Hematopoietic multipotent progenitor cell treated with erythropoietin and hydrocortisone succinate and interleukin-3 and kit ligand, for 15 days (in vitro differentiated cells): ENCODE measurements around the gene CPD.
"Not testable (repeated sequence)": the region's sequence is repeated elsewhere in the genome, so short reads cannot be mapped to it uniquely, and the experiment has no call there.

Source experiments
- DNase-seq: peaks from one replicate; pipeline ENCODE4 v3.0.0-alpha.2; 2015; ENCODE audit warnings: low spot score

The CPD gene

GRCh38 chr17:30378825-30379302 lies at the start of gene CPD:
Gene CPD, plus strand, starts transcription at chr17:30378927. Its CDS starts 54 bp downstream, at chr17:30378981.
- peak; percentile 96 for DNase-seq

- DNase-seq, result no peak
These were observed 46.6 kb upstream of the CPD start for GRCh38 chr17:30332057-30332542.

- no peak for DNase-seq
These were observed 45.0 kb upstream of the CPD start, which contains the start of gene TMIGD1 for GRCh38 chr17:30333503-30334360. Gene TMIGD1, minus strand, starts transcription at chr17:30334057. Its CDS starts 1,924 bp downstream, at chr17:30332133.

GRCh38 chr17:30334421-30334820 lies 44.3 kb upstream of the CPD start:
- no peak for DNase-seq

- peak; percentile 67 for DNase-seq
These were observed 42.2 kb upstream of the CPD start for GRCh38 chr17:30336369-30337171.

- no peak for DNase-seq
These were observed 41.2 kb upstream of the CPD start for GRCh38 chr17:30337393-30337999.

- DNase-seq, result no peak
These were observed 39.6 kb upstream of the CPD start for GRCh38 chr17:30339086-30339485.

GRCh38 chr17:30340801-30341356 lies 37.8 kb upstream of the CPD start:
- no peak for DNase-seq

GRCh38 chr17:30341703-30342249 lies 37.0 kb upstream of the CPD start:
- no peak for DNase-seq

- not testable (repeated sequence) for DNase-seq
These were observed 35.5 kb upstream of the CPD start for GRCh38 chr17:30343244-30343643.

- DNase-seq, result no peak
These were observed 34.9 kb upstream of the CPD start for GRCh38 chr17:30343796-30344195.

GRCh38 chr17:30344283-30345088 lies 34.2 kb upstream of the CPD start:
- DNase-seq, result no peak

GRCh38 chr17:30345089-30345433 lies 33.7 kb upstream of the CPD start:
- DNase-seq, result no peak

- no peak for DNase-seq
These were observed 33.1 kb upstream of the CPD start for GRCh38 chr17:30345527-30346075.

- DNase-seq, result no peak
These were observed 32.4 kb upstream of the CPD start for GRCh38 chr17:30346221-30346795.

GRCh38 chr17:30347488-30347887 lies 31.2 kb upstream of the CPD start:
- no peak for DNase-seq

GRCh38 chr17:30349252-30349651 lies 29.5 kb upstream of the CPD start:
- no peak for DNase-seq

GRCh38 chr17:30351263-30351662 lies 27.5 kb upstream of the CPD start:
- not testable (repeated sequence) for DNase-seq

- DNase-seq, result no peak
These were observed 27.0 kb upstream of the CPD start for GRCh38 chr17:30351735-30352134.

GRCh38 chr17:30352240-30352814 lies 26.4 kb upstream of the CPD start:
- no peak for DNase-seq
